Transverse colon (tissue), 4 donors: ENCODE results near the gene EHMT2. TPM values are rescaled to one million over a fixed set of nuclear protein-coding genes. Genes with fewer than 3 reads are reported as not detected.

Source experiments
- DNase-seq: peaks from one replicate; pipeline ENCODE4 v3.0.0-alpha.2; 2019
- H3K27ac ChIP-seq, 4 donors: fragments of 200-600 bp; sonication (generic); 2 replicates each; pipeline ENCODE4 v1.5.1; 2016 to 2018; ENCODE audit warnings: inconsistent platforms in 4 of 4
- H3K27me3 ChIP-seq: fragments of 200-600 bp; sonication (generic); 2 replicates; pipeline ENCODE4 v1.5.1; 2017; ENCODE audit warnings: inconsistent platforms
- H3K36me3 ChIP-seq, 4 donors: fragments of 200-600 bp; sonication (generic); 2 replicates each; pipeline ENCODE4 v1.5.1; 2017 to 2019; ENCODE audit warnings: inconsistent platforms in 4 of 4
- H3K4me1 ChIP-seq, 4 donors: fragments of 200-600 bp; sonication (generic); 2 replicates each; pipeline ENCODE4 v1.5.1; 2017 to 2020; ENCODE audit warnings: inconsistent platforms in 4 of 4
- H3K4me3 ChIP-seq, 4 donors: fragments of 200-600 bp; sonication (generic); 1 replicate in 1 of 4; 2 replicates in 3 of 4; pipeline versions ENCODE4 v1.5.1 to v1.6.1; 2017 to 2019; ENCODE audit warnings: inconsistent platforms in 4 of 4
- H3K9me3 ChIP-seq, 2 donors: fragments of 200-600 bp; sonication (generic); 2 replicates each; pipeline ENCODE4 v1.5.1; 2017 to 2019; ENCODE audit warnings: inconsistent platforms in 2 of 2
- CTCF ChIP-seq, 5 experiments: fragments of 200-600 bp in 3 of 5; fragments of 450-650 bp in 2 of 5; sonication (generic) in 3 of 5; IDR thresholded peaks; 1 replicate in 2 of 5; 2 replicates in 3 of 5; pipeline ENCODE4 v1.5.1; 2016 to 2017; ENCODE audit warnings: antibody characterized with exemption in 5 of 5, inconsistent platforms in 3 of 5, mild to moderate bottlenecking in 2 of 5, moderate library complexity in 1 of 5
- EP300 ChIP-seq: sonication (generic); formaldehyde crosslinking; IDR thresholded peaks from one replicate; pipeline ENCODE4 v1.6.1; 2017; ENCODE audit warnings: antibody characterized with exemption, low read depth
- POLR2A ChIP-seq: fragments of 450-650 bp; IDR thresholded peaks from one replicate; pipeline ENCODE4 v1.6.1; 2016; ENCODE audit warnings: antibody characterized with exemption, mild to moderate bottlenecking, moderate library complexity
- POLR2AphosphoS5 ChIP-seq, 3 donors: sonication (generic); formaldehyde crosslinking; IDR thresholded peaks; one replicate each; pipeline ENCODE4 v1.6.1; 2016; ENCODE audit warnings: antibody characterized with exemption in 3 of 3
- WGBS, 2 donors: methylation state at CpG; one replicate each; pipeline ENCODE4 v1.1.5; 2018; ENCODE audit warnings: low coverage in 1 of 2; 5-methylcytosine and 5-hydroxymethylcytosine counted together
- in situ Hi-C, 4 donors: fragments of 200-750 bp; cut with MboI; loops; one replicate each; pipeline versions ENCODE4 v1.15.0 to v1.15.1; 2017; ENCODE audit warnings: low sequenced_read_pairs in 3 of 4, low pct_ligation_motif_present in 1 of 4, low pct_unique_long_range_greater_than_20kb in 1 of 4
- intact Hi-C: fragments of 100-400 bp; cut with DNase I; formaldehyde crosslinking; loops from one replicate; pipeline ENCODE4 v1.15.1; 2023; ENCODE audit warnings: low total_unique reads
- small RNA-seq, 4 donors: library from RNA; depleted of rRNA; stranded (forward); fragments of <200 nt; gene quantifications; one replicate each; pipeline ENCODE3, GENCODE V24; 2016
- total RNA-seq, 4 donors: library from RNA; depleted of rRNA; stranded (reverse); fragments of >200 nt; gene quantifications; one replicate each; pipeline ENCODE4 v1.1.0, GENCODE V29; 2016

Gene EHMT2
- total RNA-seq, 4 donors from 2014 or later: 25.9 to 33.3 (median 27.9) TPM

- no peaks in the 10 kb centered on the region for H3K9me3 ChIP-seq
- no peaks in the 10 kb centered on the region for H3K27me3 ChIP-seq
- WGBS, 2 donors: 22 to 26% methylated on average over 6 to 14 of the region's 14 CpGs
- H3K27ac ChIP-seq: peak overlapping the region; percentile 93 to 99 (median 97)
- in situ Hi-C loops (no loop called here), intact Hi-C loops (loop anchor here (10.0 kb wide), 1 partner anchor 151 kb away; the partner anchor contains the start of gene LY6G5C)
- peaks cover 0 to 36% (median 16%) of the 10 kb centered on the region in 4 donors for H3K36me3 ChIP-seq
- TF ChIP-seq CTCF (IDR thresholded peaks at IDR 0.05) (no peak), POLR2A (no peak), POLR2AphosphoS5 (IDR thresholded peaks at IDR 0.05) (no peak), EP300 (no peak)
- peak overlapping the region in 3 of 4 donors; percentile 76 to 91 (median 89) for H3K4me3 ChIP-seq
- no peak for DNase-seq
- peaks cover 26 to 74% (median 58%) of the 10 kb centered on the region in 4 donors for H3K4me1 ChIP-seq
These were observed 61.4 kb downstream of the EHMT2 start for GRCh38 chr6:31836047-31836473.

- in situ Hi-C loops (no loop called here), intact Hi-C loops (loop anchor here (5.0 to 10.0 kb wide), 2 partner anchors 107 to 150 kb away; partner anchors contain the start of genes DDAH2 and LY6G5C)
- no peaks in the 10 kb centered on the region for H3K9me3 ChIP-seq
- H3K4me3 ChIP-seq: peak overlapping the region; percentile 76 to 91 (median 84)
- peaks cover 0 to 21% (median 9%) of the 10 kb centered on the region in 4 donors for H3K36me3 ChIP-seq
- peak; percentile 90 for DNase-seq
- TF ChIP-seq CTCF (IDR thresholded peaks at IDR 0.05) (no peak), POLR2A (peak; percentile 78), POLR2AphosphoS5 (IDR thresholded peaks at IDR 0.05) (peak; percentile 75 to 86 (median 75)), EP300 (peak; percentile 12)
- peaks cover 27 to 79% (median 62%) of the 10 kb centered on the region in 4 donors for H3K4me1 ChIP-seq
- no peaks in the 10 kb centered on the region for H3K27me3 ChIP-seq
- 0 to 1% methylated on average over 2 to 57 of the region's 59 CpGs for WGBS, 2 donors
- H3K27ac ChIP-seq: peak overlapping the region; percentile 93 to 99 (median 97)
These were observed 62.9 kb downstream of the EHMT2 start for GRCh38 chr6:31834367-31835250.

DNA sequence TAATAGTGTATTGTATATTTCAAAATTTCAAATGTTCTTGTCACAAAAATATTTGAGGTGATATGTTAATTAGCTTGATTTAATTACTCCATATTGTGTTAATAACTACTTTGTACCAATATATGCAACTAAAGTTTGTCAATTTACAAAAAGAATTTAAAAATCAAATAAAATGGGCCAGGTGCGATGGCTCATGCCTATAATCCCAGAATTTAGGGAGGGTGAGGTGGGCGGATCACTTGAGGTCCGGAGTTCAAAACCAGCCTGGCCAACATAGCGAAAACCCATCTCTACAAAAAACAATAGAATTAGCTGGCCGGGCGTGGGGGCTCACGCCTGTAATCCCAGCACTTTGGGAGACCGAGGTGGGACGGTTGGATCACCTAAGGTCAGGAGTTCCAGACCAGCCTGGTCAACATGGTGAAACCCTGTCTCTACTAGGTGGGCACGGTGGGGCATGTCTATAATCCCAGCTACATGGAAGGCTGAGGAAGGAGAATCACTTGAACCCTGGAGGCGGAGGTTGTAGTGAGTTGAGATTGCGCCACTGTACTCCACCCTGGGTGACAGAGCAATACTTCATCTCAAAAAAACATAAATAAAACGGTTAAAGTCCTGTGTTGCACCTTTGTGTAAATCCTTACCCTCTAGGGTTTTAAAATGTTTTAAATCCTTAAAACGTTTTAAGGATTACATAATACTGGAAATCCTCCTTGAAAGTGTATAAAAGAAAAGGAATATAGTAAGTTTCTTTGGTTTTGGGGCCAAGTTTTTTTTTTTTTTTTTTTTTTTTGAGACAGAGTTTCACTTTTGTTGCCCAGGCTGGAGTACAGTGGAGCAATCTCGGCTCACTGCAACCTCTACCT is 65.9 kb downstream of the EHMT2 start:
- WGBS, 2 donors: 60 to 75% methylated on average over 7 to 15 of the region's 15 CpGs
- no peak for DNase-seq

GRCh38 chr6:31830886-31831335 is 66.6 kb downstream of the EHMT2 start:
- H3K4me1 ChIP-seq: peaks cover 23 to 52% (median 40%) of the 10 kb centered on the region in 4 donors
- in situ Hi-C loops: no loop called here
- H3K36me3 ChIP-seq: no peaks in the 10 kb centered on the region
- no peaks in the 10 kb centered on the region for H3K27me3 ChIP-seq
- intact Hi-C loops: loop anchor here (5.0 to 10.0 kb wide), 2 partner anchors 104 to 146 kb away; partner anchors contain the start of genes DDAH2 and LY6G5C
- TF ChIP-seq POLR2A (no peak), POLR2AphosphoS5 (IDR thresholded peaks at IDR 0.05) (peak in 2 of 3 donors; percentile 30 to 53)
- 34 to 51% methylated on average over 4 to 6 of the region's 6 CpGs for WGBS, 2 donors
- peak overlapping the region; percentile 93 to 99 (median 97) for H3K27ac ChIP-seq
- H3K9me3 ChIP-seq: no peaks in the 10 kb centered on the region
- H3K4me3 ChIP-seq: peak overlapping the region; percentile 50 to 74 (median 54)
- no peak for DNase-seq

More for the DNA sequence above, 65.9 kb downstream of the EHMT2 start:
- Histone ChIP-seq H3K9me3 (no peaks in the 10 kb centered on the region), H3K27ac (peak overlapping the region; percentile 93 to 99 (median 97)), H3K36me3 (no peaks in the 10 kb centered on the region), H3K4me3 (peak overlapping the region in 2 of 4 donors; percentile 53 to 74), H3K27me3 (no peaks in the 10 kb centered on the region), H3K4me1 (peaks cover 23 to 52% (median 40%) of the 10 kb centered on the region in 4 donors)
- intact Hi-C loops (loop anchor here (5.0 to 10.0 kb wide), 2 partner anchors 104 to 147 kb away; partner anchors contain the start of genes DDAH2 and LY6G5C), in situ Hi-C loops (no loop called here)
- TF ChIP-seq POLR2AphosphoS5 (IDR thresholded peaks at IDR 0.05): peak in 2 of 3 donors; percentile 34 to 36
- TF ChIP-seq EP300: no peak

Small RNAs within 50 kb of the gene (small RNA-seq; reads per million reads assigned to genes)
- gene AL645922.1 (0 reads per million in 4 donors), gene SNORD48 (811 to 2,666 (median 1,564) reads per million in 4 donors), gene SNORD52 (0 reads per million in 4 donors)

Other genes starting within 250 kb of the EHMT2 start
- 100 to 1,000 TPM; 221 to 310 (median 231) TPM for gene BAG6, start 245.0 kb downstream of the EHMT2 start, total RNA-seq
- 1 to 10 TPM in 2 of 4 donors, not detected in 2; 2.2 to 5.5 TPM for gene APOM, start 241.8 kb downstream of the EHMT2 start, total RNA-seq
- 10 to 100 TPM; 18.7 to 45.7 (median 25.2) TPM for gene C6orf47, start 236.9 kb downstream of the EHMT2 start, total RNA-seq
- 10 to 100 TPM in 3 of 4 donors, 1 to 10 TPM in 1; 2.4 to 32.9 (median 23.2) TPM for gene GPANK1, start 232.7 kb downstream of the EHMT2 start, total RNA-seq
- 100 to 1,000 TPM; 182 to 231 (median 210) TPM for gene CSNK2B, start 231.6 kb downstream of the EHMT2 start, total RNA-seq
- 10 to 100 TPM in 2 of 4 donors, 1 to 10 TPM in 2; 2.4 to 21.3 (median 10.3) TPM for gene LY6G5B, start 227.7 kb downstream of the EHMT2 start, total RNA-seq
- gene LY6G5C, start 216.6 kb downstream of the EHMT2 start, total RNA-seq: 1 to 10 TPM in 1 of 4 donors, under 1 TPM in 1, not detected in 2; 0.95 to 2.2 TPM
- gene ABHD16A, start 194.4 kb downstream of the EHMT2 start, total RNA-seq: 10 to 100 TPM; 45.4 to 72.8 (median 67.4) TPM
- gene LY6G6F, start 190.8 kb downstream of the EHMT2 start, total RNA-seq: not detected
- not detected for gene LY6G6D, start 182.3 kb downstream of the EHMT2 start, total RNA-seq
- gene LY6G6C, start 176.0 kb downstream of the EHMT2 start, total RNA-seq: not detected
- under 1 TPM in 1 of 4 donors, not detected in 3; 0.16 TPM for gene MPIG6B, start 174.3 kb downstream of the EHMT2 start, total RNA-seq
- 100 to 1,000 TPM in 3 of 4 donors, 10 to 100 TPM in 1; 78.3 to 148 (median 107) TPM for gene DDAH2, start 168.4 kb downstream of the EHMT2 start, total RNA-seq
- gene CLIC1, start 161.2 kb downstream of the EHMT2 start, total RNA-seq: 100 to 1,000 TPM; 253 to 375 (median 362) TPM
- 100 to 1,000 TPM in 1 of 4 donors, 10 to 100 TPM in 3; 16.5 to 159 (median 43.9) TPM for gene MSH5, start 157.7 kb downstream of the EHMT2 start, total RNA-seq
- 10 to 100 TPM in 1 of 4 donors, 1 to 10 TPM in 1, not detected in 2; 3.3 to 11.1 TPM for gene SAPCD1, start 135.0 kb downstream of the EHMT2 start, total RNA-seq
- 10 to 100 TPM in 2 of 4 donors, 1 to 10 TPM in 2; 7.6 to 22.1 (median 9.6) TPM for gene VWA7, start 120.4 kb downstream of the EHMT2 start, total RNA-seq
- 10 to 100 TPM; 18.0 to 54.7 (median 31.1) TPM for gene VARS1, start 101.9 kb downstream of the EHMT2 start, total RNA-seq
- 10 to 100 TPM; 23.5 to 43.0 (median 34.8) TPM for gene LSM2, start 90.7 kb downstream of the EHMT2 start, total RNA-seq
- under 1 TPM in 2 of 4 donors, not detected in 2; 0.64 to 0.68 TPM for gene HSPA1L, start 82.4 kb downstream of the EHMT2 start, total RNA-seq
- 100 to 1,000 TPM; 192 to 247 (median 221) TPM for gene HSPA1A, start 82.2 kb downstream of the EHMT2 start, total RNA-seq
- gene HSPA1B, start 70.0 kb downstream of the EHMT2 start, total RNA-seq: 100 to 1,000 TPM; 104 to 471 (median 278) TPM
- 10 to 100 TPM; 21.1 to 88.7 (median 65.4) TPM for gene NEU1, start 34.9 kb downstream of the EHMT2 start, total RNA-seq
- gene SLC44A4, start 18.7 kb downstream of the EHMT2 start, total RNA-seq: 100 to 1,000 TPM; 149 to 734 (median 395) TPM
- gene ZBTB12, start 4.4 kb upstream of the EHMT2 start, total RNA-seq: 1 to 10 TPM in 1 of 4 donors, under 1 TPM in 3; 0.14 to 1.3 (median 0.77) TPM
- gene C2, start 30.0 kb upstream of the EHMT2 start, total RNA-seq: 1 to 10 TPM; 4.6 to 9.4 (median 7.5) TPM
- 10 to 100 TPM in 3 of 4 donors, 1 to 10 TPM in 1; 9.0 to 59.7 (median 39.6) TPM for gene CFB, start 48.4 kb upstream of the EHMT2 start, total RNA-seq
- gene NELFE, start 61.3 kb upstream of the EHMT2 start, total RNA-seq: 100 to 1,000 TPM in 1 of 4 donors, 10 to 100 TPM in 3; 59.2 to 114 (median 88.0) TPM
- 100 to 1,000 TPM in 1 of 4 donors, 10 to 100 TPM in 3; 52.8 to 173 (median 71.3) TPM for gene SKIC2, start 61.5 kb upstream of the EHMT2 start, total RNA-seq
- gene DXO, start 74.4 kb upstream of the EHMT2 start, total RNA-seq: 10 to 100 TPM; 17.5 to 29.9 (median 20.9) TPM
- 100 to 1,000 TPM in 1 of 4 donors, 10 to 100 TPM in 3; 16.9 to 210 (median 33.6) TPM for gene C4A, start 84.4 kb upstream of the EHMT2 start, total RNA-seq
- 100 to 1,000 TPM in 1 of 4 donors, 10 to 100 TPM in 3; 20.3 to 137 (median 64.0) TPM for gene C4B, start 117.1 kb upstream of the EHMT2 start, total RNA-seq
- gene CYP21A2, start 140.7 kb upstream of the EHMT2 start, total RNA-seq: under 1 TPM in 3 of 4 donors, not detected in 1; 0.27 to 0.64 (median 0.40) TPM
- 100 to 1,000 TPM in 1 of 4 donors, 10 to 100 TPM in 3; 47.7 to 205 (median 66.2) TPM for gene TNXB, start 211.6 kb upstream of the EHMT2 start, total RNA-seq
- 100 to 1,000 TPM in 2 of 4 donors, 10 to 100 TPM in 2; 59.0 to 139 (median 98.5) TPM for gene ATF6B, start 230.5 kb upstream of the EHMT2 start, total RNA-seq
- gene FKBPL, start 232.6 kb upstream of the EHMT2 start, total RNA-seq: 1 to 10 TPM in 2 of 4 donors, not detected in 2; 3.0 to 3.3 TPM